Endothelial cell (in vitro differentiated cells): Measurements from ENCODE around the gene DCDC2B. TPM values are rescaled to one million over a fixed set of nuclear protein-coding genes. Genes with fewer than 3 reads are reported as not detected.
A peak's percentile ranks its signal among the peaks of the same experiment; 100 is the strongest.

Experiments
- DNase-seq: peaks from one replicate; pipeline ENCODE4 v3.0.0; 2021; ENCODE audit warnings: low spot score
- H3K27ac Mint-ChIP-seq: one replicate; pipeline ENCODE4 v1.8.0; 2021; ENCODE audit warnings: mixed read lengths, inconsistent platforms; ENCODE audit not compliant: unreplicated experiment
- H3K27me3 Mint-ChIP-seq: one replicate; pipeline ENCODE4 v1.8.0; 2021; ENCODE audit warnings: mild to moderate bottlenecking, moderate library complexity, mixed read lengths, inconsistent platforms; ENCODE audit not compliant: unreplicated experiment
- H3K36me3 Mint-ChIP-seq: one replicate; pipeline ENCODE4 v1.8.0; 2021; ENCODE audit warnings: mild to moderate bottlenecking, low read depth, mixed read lengths, inconsistent platforms; ENCODE audit not compliant: unreplicated experiment
- H3K4me1 Mint-ChIP-seq: one replicate; pipeline ENCODE4 v1.8.0; 2021; ENCODE audit warnings: mild to moderate bottlenecking, mixed read lengths, inconsistent platforms; ENCODE audit not compliant: unreplicated experiment
- H3K4me3 Mint-ChIP-seq: one replicate; pipeline ENCODE4 v1.8.0; 2021; ENCODE audit warnings: mild to moderate bottlenecking, mixed read lengths, inconsistent platforms; ENCODE audit not compliant: unreplicated experiment
- H3K9me3 Mint-ChIP-seq: one replicate; pipeline ENCODE4 v1.8.0; 2021; ENCODE audit warnings: mixed read lengths, inconsistent platforms; ENCODE audit not compliant: unreplicated experiment
- CTCF ChIP-seq: fragments of 200-600 bp; sonication (generic); IDR thresholded peaks from one replicate; pipeline ENCODE4 v1.5.0; 2021; ENCODE audit warnings: antibody characterized with exemption; ENCODE audit not compliant: unreplicated experiment
- total RNA-seq: library from RNA; stranded (reverse); fragmentation: NEBNext Ultra II Directional; extraction: Animal tissue kit (Norgen Biotek cat#: 25700); gene quantifications from one replicate; pipeline ENCODE4 v1.2.1, GENCODE V29; 2021; ENCODE audit not compliant: unreplicated experiment

DCDC2B gene
- total RNA-seq, 1 donor from 2014 or later = not detected

GRCh38 chr1:32241001-32241763 is 32.3 kb downstream of the DCDC2B start:
- Mint-ChIP-seq H3K9me3 (no peaks in the 10 kb centered on the region), H3K27me3 (peaks cover 4% of the 10 kb centered on the region), H3K4me1 (peaks cover 8% of the 10 kb centered on the region), H3K4me3 (peak overlapping the region; percentile 91), H3K36me3 (no peaks in the 10 kb centered on the region), H3K27ac (peak overlapping the region; percentile 18)
- no peak for TF ChIP-seq CTCF
- DNase-seq = peak; percentile 49

DNA sequence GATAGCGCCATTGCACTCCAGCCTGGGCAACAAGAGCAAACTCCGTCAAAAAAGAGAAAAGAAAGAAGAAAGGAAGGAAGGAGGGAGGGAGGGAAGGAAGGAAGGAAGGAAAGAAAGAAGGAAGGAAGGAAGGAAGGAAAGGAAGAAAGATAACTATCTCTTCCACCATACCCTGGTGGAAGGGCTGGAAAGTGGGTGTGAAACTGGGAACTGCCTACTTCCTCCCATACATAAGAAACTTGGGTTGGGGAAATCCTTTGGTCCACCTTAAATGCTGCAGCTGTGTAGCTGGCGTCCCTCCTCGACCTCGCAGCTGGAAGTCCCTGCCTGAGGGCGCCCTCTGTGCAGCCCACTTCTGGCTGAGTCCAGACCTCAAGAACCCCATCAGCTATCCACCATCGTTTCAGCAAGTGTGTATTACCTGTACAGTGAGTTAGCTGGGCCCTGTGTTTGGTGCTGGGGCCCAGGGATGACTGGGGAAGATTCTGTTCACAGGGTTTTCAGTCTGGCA is 33.5 kb downstream of the DCDC2B start:
- H3K36me3 Mint-ChIP-seq = no peaks in the 10 kb centered on the region
- TF ChIP-seq CTCF = no peak
- peak overlapping the region; percentile 18 for H3K27ac Mint-ChIP-seq
- H3K9me3 Mint-ChIP-seq = no peaks in the 10 kb centered on the region
- peaks cover 10% of the 10 kb centered on the region for H3K27me3 Mint-ChIP-seq
- H3K4me1 Mint-ChIP-seq = peaks cover 14% of the 10 kb centered on the region
- H3K4me3 Mint-ChIP-seq = peak overlapping the region; percentile 91
- peak; percentile 28 for DNase-seq

DNA sequence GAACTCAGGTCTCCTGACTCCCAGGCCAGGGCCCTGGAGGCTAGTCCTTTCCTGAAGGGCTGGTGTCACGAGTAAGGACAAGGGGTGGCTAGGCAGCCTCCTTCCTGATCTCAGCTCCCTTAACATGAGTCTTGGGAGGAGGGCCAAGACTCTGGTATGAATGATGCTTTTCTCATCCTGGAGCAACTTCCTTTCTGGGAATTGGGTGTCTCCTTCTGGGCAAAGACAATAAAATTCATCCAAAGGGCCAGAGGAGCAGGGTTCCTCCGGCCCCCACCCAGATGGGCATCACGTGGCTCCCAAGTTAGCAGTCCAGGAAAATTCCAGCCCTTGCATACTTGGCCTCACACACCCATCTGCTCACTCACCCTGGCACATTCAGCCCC is 38.0 kb downstream of the DCDC2B start, which contains the start of gene FAM167B:
TSS of gene FAM167B (plus strand) at position 335 of the 386 bp plus-strand sequence. CDS start 200 bp downstream, outside the sequence.
- no peaks in the 10 kb centered on the region for H3K9me3 Mint-ChIP-seq
- peaks cover 2% of the 10 kb centered on the region for H3K36me3 Mint-ChIP-seq
- DNase-seq = no peak
- peaks cover 14% of the 10 kb centered on the region for H3K27me3 Mint-ChIP-seq
- peak within 1 kb of the TSS; percentile 71 for H3K27ac Mint-ChIP-seq
- peaks cover 42% of the 10 kb centered on the region for H3K4me1 Mint-ChIP-seq
- TF ChIP-seq CTCF = no peak
- peak within 1 kb of the TSS; percentile 51 for H3K4me3 Mint-ChIP-seq

DNA sequence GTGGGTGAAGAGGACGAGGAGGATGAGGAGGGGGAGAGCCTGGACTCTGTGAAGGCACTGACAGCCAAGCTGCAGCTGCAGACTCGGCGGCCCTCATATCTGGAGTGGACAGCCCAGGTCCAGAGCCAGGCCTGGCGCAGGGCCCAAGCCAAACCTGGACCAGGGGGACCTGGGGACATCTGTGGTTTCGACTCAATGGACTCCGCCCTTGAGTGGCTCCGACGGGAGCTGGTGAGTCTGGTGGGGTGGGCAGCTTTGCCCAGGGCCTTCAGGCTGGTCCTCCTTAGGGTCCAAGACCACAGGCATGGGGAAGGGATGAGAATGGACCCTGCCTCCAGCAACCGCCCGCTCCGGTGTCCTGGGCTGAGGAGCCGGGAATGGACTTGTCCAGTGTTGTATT is 38.6 kb downstream of the DCDC2B start:
- TF ChIP-seq CTCF = no peak
- H3K4me3 Mint-ChIP-seq = no peak overlapping the region
- peaks cover 5% of the 10 kb centered on the region for H3K36me3 Mint-ChIP-seq
- no peaks in the 10 kb centered on the region for H3K9me3 Mint-ChIP-seq
- no peak overlapping the region for H3K27ac Mint-ChIP-seq
- H3K27me3 Mint-ChIP-seq = peaks cover 17% of the 10 kb centered on the region
- H3K4me1 Mint-ChIP-seq = peaks cover 48% of the 10 kb centered on the region
- no peak for DNase-seq
